HepG2 (cell line): ENCODE data around the gene NTSR2. TPM values are rescaled to one million over a fixed set of nuclear protein-coding genes. Genes with fewer than 3 reads are reported as not detected.

ENCODE experiments used
- ATAC-seq: fragments of 200-7000 bp; cut with Tn5 transposase; 3 replicates; pipeline ENCODE4 v1.9.1; 2020; ENCODE audit warnings: mild to moderate bottlenecking, moderate library complexity
- BruUV-seq: library from RNA; stranded (reverse); fragments of 400-500 nt; replicated peaks from 2 replicates; lab custom pipeline; 2021; lab: Mats Ljungman, UMichigan
- CTCF ChIA-PET: fragments of 300-600 bp; formaldehyde crosslinking; extraction: SDS; loops from one replicate; lab custom pipeline; 2021; ENCODE audit warnings: low total read pairs, inconsistent platforms, low intra/inter-chr PET ratio; lab: Yijun Ruan, JAX
- POLR2A ChIA-PET: fragments of 350-600 bp; sonication (Branson Sonifier 250); formaldehyde crosslinking; loops from one replicate; lab custom pipeline; 2020; ENCODE audit warnings: antibody characterized with exemption, inconsistent platforms; lab: Yijun Ruan, JAX
- DNase-seq: peaks from one replicate; pipeline ENCODE4 v3.0.0-alpha.2; 2015; ENCODE audit warnings: low spot score
- FAIRE-seq: peaks from 3 replicates; lab custom pipeline; 2011; peaks lifted over from hg19 to GRCh38; lab: Jason Lieb, UNC
- H2AFZ ChIP-seq: one replicate; pipeline ENCODE4 v1.6.1; 2011; ENCODE audit warnings: low read length, inconsistent platforms
- H3K27ac ChIP-seq: fragments of 300-600 bp; 3 replicates; pipeline ENCODE4 v1.8.0; 2011; ENCODE audit warnings: mixed run types, mild to moderate bottlenecking, mixed read lengths, low read length, inconsistent platforms; ENCODE audit not compliant: insufficient read depth; ENCODE audit errors: extremely low read length
- H3K27me3 ChIP-seq, 2 experiments: fragments of 200-600 bp in 1 of 2; 2 replicates in 1 of 2; 3 replicates in 1 of 2; pipeline versions ENCODE4 v1.6.0 to v1.8.0; 2011; ENCODE audit warnings: low read length in 2 of 2, mild to moderate bottlenecking in 2 of 2, moderate library complexity in 2 of 2, inconsistent platforms in 1 of 2; ENCODE audit not compliant: insufficient read depth in 2 of 2, control insufficient read depth in 1 of 2
- H3K36me3 ChIP-seq, 2 experiments: fragments of 200-600 bp in 1 of 2; replicated peaks in 1 of 2; 2 replicates in 1 of 2; 3 replicates in 1 of 2; pipeline versions ENCODE4 v1.5.1 to v1.8.0; 2011; ENCODE audit warnings: low read length in 2 of 2, inconsistent platforms in 1 of 2; ENCODE audit not compliant: insufficient read depth in 2 of 2, control insufficient read depth in 1 of 2
- H3K4me1 ChIP-seq: 2 replicates; pipeline ENCODE4 v1.5.1; 2012; ENCODE audit warnings: low read length, inconsistent platforms; ENCODE audit not compliant: insufficient read depth
- H3K4me2 ChIP-seq: 2 replicates; pipeline ENCODE4 v1.6.0; 2011; ENCODE audit warnings: low read depth, low read length, inconsistent platforms
- H3K4me3 ChIP-seq, 3 experiments: fragments of 200-600 bp in 1 of 3; sonication (generic), shearing (Covaris generic) in 1 of 3; replicated peaks in 1 of 3; 2 replicates each; pipeline ENCODE4 v1.5.1; 2011 to 2016; ENCODE audit warnings: low read length in 3 of 3, inconsistent platforms in 2 of 3, low read depth in 2 of 3, mild to moderate bottlenecking in 2 of 3, control low read depth in 1 of 3, mixed read lengths in 1 of 3; ENCODE audit not compliant: insufficient read depth in 1 of 3
- H3K79me2 ChIP-seq: one replicate; pipeline ENCODE4 v1.6.1; 2011; ENCODE audit warnings: low read length, inconsistent platforms; ENCODE audit not compliant: insufficient read depth
- H3K9ac ChIP-seq: 2 replicates; pipeline ENCODE4 v1.6.0; 2011; ENCODE audit warnings: mild to moderate bottlenecking, low read depth, low read length, inconsistent platforms; ENCODE audit not compliant: insufficient read depth
- H3K9me3 ChIP-seq: 2 replicates; pipeline ENCODE4 v1.5.1; 2012; ENCODE audit warnings: mild to moderate bottlenecking, low read length
- H4K20me1 ChIP-seq: 2 replicates; pipeline ENCODE4 v1.6.0; 2011; ENCODE audit warnings: inconsistent platforms, mild to moderate bottlenecking, low read length, moderate library complexity; ENCODE audit not compliant: insufficient read depth
- CBX1 ChIP-seq: IDR thresholded peaks from one replicate; pipeline ENCODE4 v1.6.1; 2016; ENCODE audit warnings: antibody characterized with exemption, low read depth
- CTCF ChIP-seq: sonication (generic); formaldehyde crosslinking; IDR thresholded peaks from 2 replicates; pipeline ENCODE4 v1.5.0; 2020; ENCODE audit warnings: mild to moderate bottlenecking, missing genetic modification reagents, moderate library complexity
- HNF1A ChIP-seq, 2 experiments: sonication (generic) in 1 of 2; formaldehyde crosslinking in 1 of 2; IDR thresholded peaks; 2 replicates each; pipeline versions ENCODE4 v1.4.0 to v1.6.1; 2016 to 2020; ENCODE audit warnings: borderline replicate concordance in 1 of 2, low read depth in 1 of 2, mild to moderate bottlenecking in 1 of 2, missing genetic modification reagents in 1 of 2
- KLF16 ChIP-seq, 2 experiments: sonication (generic) in 1 of 2; formaldehyde crosslinking in 1 of 2; IDR thresholded peaks; 2 replicates each; pipeline versions ENCODE4 v1.6.1 to v1.8.0; 2016 to 2023; ENCODE audit warnings: missing genetic modification reagents in 2 of 2, missing compliant biosample characterization in 1 of 2
- RFX3 ChIP-seq: IDR thresholded peaks from 2 replicates; pipeline ENCODE4 v1.6.1; 2016; ENCODE audit warnings: missing biosample characterization, missing genetic modification reagents
- RFXANK ChIP-seq: IDR thresholded peaks from 2 replicates; pipeline ENCODE4 v1.6.1; 2016
- SMC3 ChIP-seq: IDR thresholded peaks from 2 replicates; pipeline ENCODE4 v1.6.1; 2011; ENCODE audit warnings: low read length, improper control_type of control experiment
- STAG1 ChIP-seq: sonication (generic); formaldehyde crosslinking; IDR thresholded peaks from 2 replicates; pipeline ENCODE4 v1.4.0; 2020; ENCODE audit warnings: missing genetic modification reagents
- TMF1 ChIP-seq: sonication (generic); formaldehyde crosslinking; IDR thresholded peaks from 2 replicates; pipeline ENCODE4 v1.8.1; 2022; ENCODE audit warnings: low read depth, missing genetic modification reagents
- ZNF724P ChIP-seq: sonication (generic); formaldehyde crosslinking; IDR thresholded peaks from 2 replicates; pipeline ENCODE4 v1.8.0; 2022; ENCODE audit warnings: missing genetic modification reagents, borderline replicate concordance
- WGBS: methylation state at CpG from one replicate; pipeline ENCODE4 v1.1.6; 2017; ENCODE audit warnings: low lambda C conversion rate; 5-methylcytosine and 5-hydroxymethylcytosine counted together
- in situ Hi-C: cut with HindIII; loops from 2 replicates; pipeline ENCODE4 v1.10.0; 2017; ENCODE audit warnings: low pct_unique_long_range_greater_than_20kb; ENCODE audit not compliant: extremely low pct_ligation_motif_present
- intact Hi-C: fragments of 100-400 bp; cut with micrococcal nuclease; formaldehyde crosslinking; loops from one replicate; pipeline ENCODE4 v1.10.0; 2022; ENCODE audit not compliant: unreplicated experiment
- polyA plus RNA-seq, 8 experiments: library from polyadenylated mRNA; depleted of rRNA in 3 of 8; stranded (reverse) in 7 of 8; unstranded in 1 of 8; fragments of >200 nt; fragmentation: Illumina TruSeq in 4 of 8; extraction: Trizol in 4 of 8; gene quantifications; 2 replicates each; pipeline versions ENCODE4 v1.2.1 to v1.2.3, GENCODE V29; 2011 to 2016; ENCODE audit warnings: low read depth in 4 of 8, missing spikeins in 1 of 8, mixed read lengths in 1 of 8; ENCODE audit not compliant: insufficient read depth in 1 of 8
- total RNA-seq, 5 experiments: library from RNA; depleted of rRNA; stranded (reverse); fragments of >200 nt; fragmentation: Illumina TruSeq; extraction: Trizol; gene quantifications; 2 replicates each; pipeline ENCODE4 v1.2.3, GENCODE V29; 2016; ENCODE audit warnings: low read depth in 1 of 5

The NTSR2 gene
- total and polyA plus RNA-seq, 2 of the 13 experiments (the other 11 are each of a cell fraction or from before 2014, with no cell fraction given) = not detected

GRCh38 chr2:11649093-11649492 lies 20.9 kb downstream of the NTSR2 start (continued):
- TF ChIP-seq HNF1A (IDR thresholded peaks at IDR 0.05; ENCODE audit: low read depth) = no peak
- no peak for TF ChIP-seq HNF1A (CRISPR knock-in tag; IDR thresholded peaks at IDR 0.05; ENCODE audit: borderline replicate concordance)
- no peak for TF ChIP-seq RFXANK (CRISPR knock-in tag)
- no peak for TF ChIP-seq TMF1
- no peak for TF ChIP-seq CBX1

GRCh38 chr2:11647834-11648600 lies 22.0 kb downstream of the NTSR2 start:
- Histone ChIP-seq H3K27ac (no peak overlapping the region), H3K9me3 (no peaks in the 10 kb centered on the region), H3K36me3 (peaks cover 4 to 11% of the 10 kb centered on the region in 2 experiments), H2AFZ (no peak overlapping the region), H3K4me3 (no peak overlapping the region), H3K9ac (no peak overlapping the region), H3K4me2 (no peak overlapping the region), H4K20me1 (no peaks in the 10 kb centered on the region), H3K4me1 (no peaks in the 10 kb centered on the region), H3K27me3 (peaks cover 2 to 31% of the 10 kb centered on the region in 2 experiments; a peak in 2 of 5 replicates), H3K79me2 (no peaks in the 10 kb centered on the region)
- TF ChIP-seq STAG1 (CRISPR knock-in tag) = peak; percentile 42
- TF ChIP-seq ZNF724P (CRISPR knock-in tag) = no peak
- TF ChIP-seq CTCF (CRISPR knock-in tag) = peak; percentile 46
- 0 out of 2 replicates have a peak, but pooled peaks have one; percentile 4 for TF ChIP-seq SMC3
- TF ChIP-seq RFX3 (CRISPR knock-in tag) = no peak
- TF ChIP-seq KLF16 (CRISPR knock-in tag; IDR thresholded peaks at IDR 0.05) = no peak
- intact Hi-C loops (no loop called here), in situ Hi-C loops (no loop called here)
- FAIRE-seq = no peak
- no peak for DNase-seq
- peak; percentile 26 for ATAC-seq
- 58% methylated on average over 7 of the region's 7 CpGs for WGBS
- ChIA-PET POLR2A (no interaction called here), CTCF (no interaction called here)
- no TSS peak for BruUV-seq
